Heart left ventricle (tissue), 13 donors: Measurements from ENCODE around the gene AGPAT4.

Experiments used
- POLR2A ChIP-seq, 2 donors: fragments of 450-650 bp; IDR thresholded peaks; one replicate each; pipeline ENCODE4 v1.6.1; 2017; ENCODE audit warnings: antibody characterized with exemption in 2 of 2, mild to moderate bottlenecking in 2 of 2, moderate library complexity in 2 of 2
- TF ChIP-seq, protein P1 (sequence below), 12 donors: fragments of 200-600 bp; sonication (generic) in 4 of 12; IDR thresholded peaks; one replicate each; pipeline versions ENCODE4 v1.5.0 to v1.8.0; 2018 to 2022; ENCODE audit warnings: antibody characterized with exemption in 12 of 12, mild to moderate bottlenecking in 5 of 12
- donor health status: ischemic (EF 13 %, LVEDD 7.1; RV severe dilation, severe dysfunction).
- donor health status: DM: no; HTN: yes; CAD: no.
- donor health status: DM: no; HTN: no; CAD: no.
- donor health status: ischemic (EF 25% LVEDD 6.9; RV normal size, moderate dysfunction).
- donor health status: ischemic (EF 25% LVEDD 5.7; RV mildly dilated, moderate dysfunction).
- donor health status: ischemic (EF 35%, LVEDD 5.7; RV mildly dilated, moderate dysfunction).
- donor health status: nonischemic (EF 11% LVEDD 7.7; RV severe dilation, severe dysfunction).
- donor health status: DM: yes; HTN: yes; CAD: no.
- donor health status: PGD.
- donor health status: ischemic (EF 29% LVEDD 5.4; RV normal size, mild dysfunction).
- donor health status: nonischemic (EF 23%, LVEDD 6.1; RV moderate dilation, normal function).

DNA sequence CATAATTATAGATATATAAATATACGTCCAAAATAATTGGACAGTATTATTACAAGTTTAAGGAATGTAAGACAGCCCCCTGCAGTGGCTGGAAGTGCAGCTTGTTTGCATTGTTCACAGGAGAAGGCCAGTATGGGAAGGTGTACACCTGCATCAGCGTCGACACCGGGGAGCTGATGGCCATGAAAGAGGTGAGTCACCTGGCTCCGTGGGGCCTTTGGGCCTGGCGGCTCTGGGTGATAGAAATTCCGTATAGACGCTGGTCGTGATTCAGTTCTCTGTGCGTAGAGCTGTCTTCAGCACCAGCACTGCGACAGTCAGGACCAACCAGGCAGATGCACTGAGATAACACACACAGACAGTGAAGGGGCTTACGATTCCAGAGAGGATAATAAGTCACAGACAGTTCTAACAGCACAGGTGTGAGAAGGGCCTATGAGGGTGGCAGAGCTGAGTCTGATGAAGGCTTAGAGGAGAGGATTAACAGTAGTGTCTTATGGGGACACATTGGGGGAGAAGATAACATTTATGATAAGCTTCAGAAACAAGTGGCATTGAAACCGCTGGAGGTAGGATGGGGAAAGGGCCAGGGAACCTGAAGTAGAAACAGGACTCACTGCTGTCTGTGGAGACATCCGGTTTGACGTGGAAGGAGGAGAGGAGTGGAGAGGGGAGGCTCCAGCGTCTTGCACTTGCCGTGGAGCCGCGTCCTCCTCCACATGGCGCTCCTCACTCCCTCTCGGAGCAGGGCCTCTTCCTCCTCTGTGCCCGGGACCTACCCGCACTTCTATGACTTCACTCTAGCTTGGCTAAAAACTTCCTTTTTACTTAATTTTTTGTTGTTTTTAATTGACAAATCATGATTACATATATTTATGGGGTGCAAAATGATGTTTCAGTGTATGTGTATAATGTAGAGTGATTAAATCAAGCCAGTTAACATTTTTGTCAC is 165.8 kb downstream of the AGPAT4 start:
- TF ChIP-seq, protein P1, sequence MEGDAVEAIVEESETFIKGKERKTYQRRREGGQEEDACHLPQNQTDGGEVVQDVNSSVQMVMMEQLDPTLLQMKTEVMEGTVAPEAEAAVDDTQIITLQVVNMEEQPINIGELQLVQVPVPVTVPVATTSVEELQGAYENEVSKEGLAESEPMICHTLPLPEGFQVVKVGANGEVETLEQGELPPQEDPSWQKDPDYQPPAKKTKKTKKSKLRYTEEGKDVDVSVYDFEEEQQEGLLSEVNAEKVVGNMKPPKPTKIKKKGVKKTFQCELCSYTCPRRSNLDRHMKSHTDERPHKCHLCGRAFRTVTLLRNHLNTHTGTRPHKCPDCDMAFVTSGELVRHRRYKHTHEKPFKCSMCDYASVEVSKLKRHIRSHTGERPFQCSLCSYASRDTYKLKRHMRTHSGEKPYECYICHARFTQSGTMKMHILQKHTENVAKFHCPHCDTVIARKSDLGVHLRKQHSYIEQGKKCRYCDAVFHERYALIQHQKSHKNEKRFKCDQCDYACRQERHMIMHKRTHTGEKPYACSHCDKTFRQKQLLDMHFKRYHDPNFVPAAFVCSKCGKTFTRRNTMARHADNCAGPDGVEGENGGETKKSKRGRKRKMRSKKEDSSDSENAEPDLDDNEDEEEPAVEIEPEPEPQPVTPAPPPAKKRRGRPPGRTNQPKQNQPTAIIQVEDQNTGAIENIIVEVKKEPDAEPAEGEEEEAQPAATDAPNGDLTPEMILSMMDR (IDR thresholded peaks at IDR 0.05): no peak
- no peak for TF ChIP-seq POLR2A (IDR thresholded peaks at IDR 0.05)
